Motor neuron (in vitro differentiated cells): Measurements from ENCODE around the gene CSRNP3. TPM values are rescaled to one million over a fixed set of nuclear protein-coding genes. Genes with fewer than 3 reads are reported as not detected.
A peak's percentile ranks its signal among the peaks of the same experiment; 100 is the strongest.
"Not testable (repeated sequence)": the region's sequence is repeated elsewhere in the genome, so short reads cannot be mapped to it uniquely, and the experiment has no call there.

ENCODE experiments used
- ATAC-seq, 8 experiments: fragments of 200-7000 bp; cut with Tn5 transposase; replicated peaks in 6 of 8; 2 replicates each; pipeline ENCODE4 v1.8.0; 2021; ENCODE audit warnings: mild to moderate bottlenecking in 8 of 8, moderate library complexity in 8 of 8
- H3K27ac ChIP-seq, 2 donors: fragments of 250-450 bp; sonication (Bioruptor Pico); 2 replicates each; pipeline ENCODE4 v1.9.0; 2021; ENCODE audit warnings: antibody characterized with exemption in 2 of 2, mild to moderate bottlenecking in 2 of 2, moderate library complexity in 1 of 2
- H3K4me1 ChIP-seq, 2 donors: fragments of 250-450 bp; sonication (Bioruptor Pico); replicated peaks in 1 of 2; 2 replicates each; pipeline ENCODE4 v1.6.1; 2021; ENCODE audit warnings: antibody characterized with exemption in 2 of 2, mild to moderate bottlenecking in 2 of 2, moderate library complexity in 1 of 2
- H3K4me3 ChIP-seq, 5 donors: fragments of 250-450 bp; sonication (Bioruptor Pico); 2 replicates each; pipeline ENCODE4 v1.9.0; 2021; ENCODE audit warnings: antibody characterized with exemption in 5 of 5, mild to moderate bottlenecking in 5 of 5, moderate library complexity in 4 of 5
- WGBS, 10 experiments: fragments of 450-650 bp; shearing (Covaris generic); methylation state at CpG; one replicate each; pipeline ENCODE4 v1.0.0; 2022; 5-methylcytosine and 5-hydroxymethylcytosine counted together
- in situ Hi-C, 9 experiments: fragments of 400-800 bp; cut with MboI; loops; one replicate each; pipeline ENCODE4 v1.15.0; 2021; ENCODE audit warnings: low sequenced_read_pairs in 9 of 9, low pct_unique_long_range_greater_than_20kb in 2 of 9; ENCODE audit not compliant: unreplicated experiment in 9 of 9
- total RNA-seq, 8 experiments: library from RNA; unstranded; fragments of 300-600 nt; gene quantifications; 2 replicates each; pipeline versions ENCODE4 v1.2.3 to v1.2.4, GENCODE V29; 2022

Gene CSRNP3
- total RNA-seq, 8 experiments from 2014 or later: 1.9 to 45.9 (median 32.0) TPM

GRCh38 chr2:165665614-165666013, 196.1 kb downstream of the CSRNP3 start:
- Histone ChIP-seq H3K4me1 (no peaks in the 10 kb centered on the region), H3K4me3 (no peak overlapping the region), H3K27ac (no peak overlapping the region)
- 24 to 100% (median 71%) methylated on average over 1 to 2 of the region's 2 CpGs; no CpG with 5 or more reads in 1 of the 10 experiments for WGBS, 10 experiments
- in situ Hi-C loops: no loop called here
- no peak for ATAC-seq

GRCh38 chr2:165666073-165666472, 196.6 kb downstream of the CSRNP3 start:
- H3K4me3 ChIP-seq, ATAC-seq, in situ Hi-C loops, H3K4me1 ChIP-seq, H3K27ac ChIP-seq: not testable (repeated sequence)

DNA sequence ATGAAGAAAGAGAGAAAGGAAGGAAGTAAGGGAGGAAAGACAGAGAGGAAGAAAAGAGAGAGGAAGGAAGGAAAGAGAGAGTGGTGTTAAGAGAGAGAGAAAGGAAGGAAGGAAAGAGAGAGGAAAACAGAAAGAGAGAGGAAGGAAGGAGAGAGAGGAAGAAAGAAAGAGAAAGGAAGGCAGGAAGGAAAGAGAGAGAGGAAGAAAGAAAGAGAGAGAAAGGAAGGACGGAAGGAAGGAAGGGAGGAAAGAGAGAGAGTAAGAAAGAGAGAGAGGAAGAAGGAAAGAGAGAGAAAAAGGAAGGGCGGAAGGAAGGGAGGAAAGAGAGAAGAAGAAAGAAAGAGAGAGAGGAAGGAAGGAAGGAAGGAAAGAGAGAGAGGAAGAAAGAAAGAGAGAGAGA, 197.1 kb downstream of the CSRNP3 start:
- no peak for ATAC-seq
- in situ Hi-C loops: no loop called here
- Histone ChIP-seq H3K27ac (no peak overlapping the region), H3K4me3 (no peak overlapping the region), H3K4me1 (no peaks in the 10 kb centered on the region)
- WGBS, 10 experiments: 65 to 100% (median 85%) methylated on average over 1 to 2 of the region's 2 CpGs; no CpG with 5 or more reads in 2 of the 10 experiments

DNA sequence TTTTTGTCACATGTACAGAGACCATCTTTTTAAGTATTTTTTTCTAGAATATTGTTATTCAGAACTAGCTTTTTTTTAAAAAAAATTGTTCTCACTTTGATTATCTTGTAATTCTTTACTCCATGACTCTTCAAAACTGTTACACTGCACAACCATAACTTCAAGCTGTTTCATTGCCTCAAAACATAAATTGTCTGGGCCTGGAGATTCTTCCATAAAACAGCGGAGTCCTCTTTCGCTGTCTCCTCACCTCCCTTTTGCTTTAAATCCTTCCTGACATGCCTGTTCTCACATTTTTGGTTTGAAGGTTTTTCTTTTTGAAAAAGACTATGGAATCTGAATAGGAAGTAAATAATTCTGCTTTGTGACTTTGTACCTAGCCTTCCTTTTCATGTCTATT, 197.9 kb downstream of the CSRNP3 start:
- ATAC-seq: no peak
- 0 to 78% (median 50%) methylated on average over 1 to 2 of the region's 2 CpGs; no CpG with 5 or more reads in 1 of the 10 experiments for WGBS, 10 experiments
- Histone ChIP-seq H3K27ac (no peak overlapping the region), H3K4me1 (no peaks in the 10 kb centered on the region), H3K4me3 (no peak overlapping the region)
- in situ Hi-C loops: no loop called here

GRCh38 chr2:165674780-165675179, 205.3 kb downstream of the CSRNP3 start:
- WGBS, 10 experiments: 70 to 100% (median 100%) methylated on average over 1 to 2 of the region's 2 CpGs; no CpG with 5 or more reads in 5 of the 10 experiments

DNA sequence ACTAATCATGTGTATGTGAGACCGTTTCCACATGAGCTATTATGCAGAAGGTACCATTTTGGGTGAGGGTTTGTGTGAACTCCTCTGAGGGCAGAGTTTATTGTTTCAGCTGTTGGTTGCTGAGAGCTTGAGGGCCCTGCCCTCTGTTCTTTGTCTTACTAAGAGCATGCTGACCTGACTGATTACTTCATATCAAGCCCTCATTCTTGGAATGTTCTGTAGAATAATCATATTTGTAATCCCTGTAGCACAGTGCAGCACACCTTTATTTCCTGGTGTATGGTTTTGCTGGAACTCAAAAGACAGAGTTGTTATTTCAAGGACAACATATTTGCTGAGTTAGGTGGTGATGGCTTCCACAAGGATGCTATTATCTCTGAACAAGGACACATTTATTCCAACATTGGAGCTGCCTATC, 206.1 kb downstream of the CSRNP3 start:
- Histone ChIP-seq H3K27ac (no peak overlapping the region), H3K4me1 (no peaks in the 10 kb centered on the region), H3K4me3 (no peak overlapping the region)
- in situ Hi-C loops: loop anchor here in 2 of 9 experiments (25.0 kb wide), 1 partner anchor 263 kb away; no protein-coding TSS in a partner anchor
- peak in 5 of 8 experiments; percentile 16 to 86 (median 40) for ATAC-seq
- WGBS, 10 experiments: 0 to 100% (median 62%) methylated on average over 1 of the region's 1 CpG

More at GRCh38 chr2:165674780-165675179, 205.3 kb downstream of the CSRNP3 start:
- Histone ChIP-seq H3K27ac (no peak overlapping the region), H3K4me3 (no peak overlapping the region), H3K4me1 (no peaks in the 10 kb centered on the region)
- no peak for ATAC-seq
- in situ Hi-C loops: loop anchor here in 2 of 9 experiments (25.0 kb wide), 1 partner anchor 262 kb away; no protein-coding TSS in a partner anchor

DNA sequence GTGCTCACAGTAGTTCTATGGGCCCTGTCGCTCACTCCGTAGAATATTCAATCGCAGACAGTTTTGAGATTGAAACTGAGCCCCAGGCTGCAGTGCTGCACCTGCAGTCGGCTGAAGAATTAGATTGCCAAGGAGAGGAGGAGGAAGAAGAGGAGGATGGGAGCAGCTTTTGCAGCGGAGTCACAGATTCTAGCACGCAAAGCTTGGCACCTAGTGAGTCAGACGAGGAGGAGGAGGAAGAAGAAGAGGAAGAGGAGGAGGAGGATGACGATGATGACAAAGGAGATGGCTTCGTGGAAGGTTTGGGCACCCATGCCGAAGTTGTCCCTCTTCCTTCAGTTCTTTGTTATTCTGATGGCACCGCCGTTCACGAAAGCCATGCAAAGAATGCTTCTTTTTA, 209.4 kb downstream of the CSRNP3 start:
- WGBS, 10 experiments: 70 to 100% (median 90%) methylated on average over 1 to 13 of the region's 13 CpGs; no CpG with 5 or more reads in 2 of the 10 experiments
- H3K4me1 ChIP-seq: peaks cover 4 to 10% of the 10 kb centered on the region in 2 donors
- no peak overlapping the region for H3K4me3 ChIP-seq
- in situ Hi-C loops: loop anchor here in 2 of 9 experiments (25.0 kb wide), 1 partner anchor 267 kb away; no protein-coding TSS in a partner anchor
- ATAC-seq: no peak
- no peak overlapping the region for H3K27ac ChIP-seq

DNA sequence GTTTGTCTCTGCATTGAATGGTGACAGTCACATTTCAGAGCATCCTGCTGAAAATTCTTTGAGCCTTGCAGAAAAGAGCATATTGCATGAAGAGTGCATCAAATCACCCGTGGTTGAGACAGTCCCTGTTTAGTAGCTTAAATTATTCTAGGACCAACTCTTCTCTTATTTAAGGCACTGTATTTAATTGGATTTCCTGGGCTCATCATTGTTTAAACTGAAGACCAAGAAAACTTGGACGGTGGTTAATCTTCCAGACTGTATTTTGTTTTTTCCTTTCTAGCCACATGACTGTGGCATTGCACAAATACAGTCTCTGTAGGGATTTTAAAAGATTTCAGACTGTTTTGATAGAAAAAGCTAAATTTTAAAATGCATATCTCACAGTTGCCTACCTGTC, 210.1 kb downstream of the CSRNP3 start:
- in situ Hi-C loops: loop anchor here in 2 of 9 experiments (25.0 kb wide), 1 partner anchor 267 kb away; no protein-coding TSS in a partner anchor
- Histone ChIP-seq H3K4me3 (no peak overlapping the region), H3K27ac (no peak overlapping the region), H3K4me1 (peaks cover 4 to 10% of the 10 kb centered on the region in 2 donors)
- 10 to 100% (median 82%) methylated on average over 2 of the region's 2 CpGs; no CpG with 5 or more reads in 3 of the 10 experiments for WGBS, 10 experiments
- ATAC-seq: no peak

DNA sequence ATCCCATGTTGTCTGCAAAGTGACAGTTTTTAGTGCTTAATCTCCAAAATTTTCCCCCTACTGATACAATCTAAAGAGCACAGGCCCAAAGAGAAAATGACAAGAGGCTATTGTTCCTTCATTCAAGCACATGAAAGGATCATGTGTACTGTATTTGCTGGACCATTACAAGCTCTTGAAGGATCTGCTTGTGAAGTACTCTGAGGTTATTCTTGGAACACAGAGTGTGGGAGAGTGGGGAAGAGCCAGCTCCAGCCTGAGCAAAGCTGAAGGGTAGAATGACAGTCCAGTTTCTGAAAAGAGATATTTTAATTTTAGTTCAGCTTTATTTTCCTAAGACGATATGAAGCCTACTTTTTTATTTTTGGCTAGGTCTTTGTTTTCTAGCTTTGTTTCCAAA, 212.3 kb downstream of the CSRNP3 start:
- in situ Hi-C loops: loop anchor here in 2 of 9 experiments (25.0 kb wide), 1 partner anchor 270 kb away; no protein-coding TSS in a partner anchor
- Histone ChIP-seq H3K4me3 (no peak overlapping the region), H3K27ac (no peak overlapping the region), H3K4me1 (peaks cover 17 to 21% of the 10 kb centered on the region in 2 donors)
- 14 to 92% (median 67%) methylated on average over 1 of the region's 1 CpG; no CpG with 5 or more reads in 1 of the 10 experiments for WGBS, 10 experiments
- peak in 5 of 8 experiments; percentile 48 to 76 (median 57) for ATAC-seq

DNA sequence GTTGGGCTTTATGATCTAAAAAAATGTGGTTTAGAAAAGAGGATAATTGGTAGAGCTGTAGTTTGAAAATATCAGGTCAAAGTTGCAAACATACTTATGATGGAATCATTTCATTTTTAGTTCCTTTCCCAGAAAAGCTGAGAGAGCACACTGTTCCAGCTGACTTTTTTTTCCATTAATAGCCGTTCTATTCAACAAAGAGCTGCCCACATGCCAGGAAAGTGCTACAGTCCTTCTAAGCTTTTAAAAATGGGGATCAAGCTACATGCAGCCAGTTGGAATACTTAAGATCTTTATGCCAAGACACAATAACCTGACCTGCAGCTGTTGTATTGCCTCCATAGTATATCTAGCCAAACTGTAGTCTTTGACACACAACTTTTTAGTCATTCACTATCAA, 213.0 kb downstream of the CSRNP3 start:
- WGBS, 10 experiments: 0 to 88% (median 50%) methylated on average over 1 of the region's 1 CpG; no CpG with 5 or more reads in 3 of the 10 experiments
- peaks cover 23 to 26% of the 10 kb centered on the region in 2 donors for H3K4me1 ChIP-seq
- no peak overlapping the region for H3K4me3 ChIP-seq
- no peak for ATAC-seq
- no peak overlapping the region for H3K27ac ChIP-seq
- in situ Hi-C loops: loop anchor here in 2 of 9 experiments (25.0 kb wide), 1 partner anchor 270 kb away; no protein-coding TSS in a partner anchor

GRCh38 chr2:165686800-165687199, 217.3 kb downstream of the CSRNP3 start:
- peak in 5 of 8 experiments; percentile 38 to 81 (median 74) for ATAC-seq
- in situ Hi-C loops: loop anchor here in 2 of 9 experiments (25.0 kb wide), 1 partner anchor 274 kb away; no protein-coding TSS in a partner anchor
- peaks cover 53 to 62% of the 10 kb centered on the region in 2 donors for H3K4me1 ChIP-seq
- H3K27ac ChIP-seq: peak overlapping the region; percentile 39 to 83
- 0 to 17% methylated on average over 1 to 2 of the region's 2 CpGs; no CpG with 5 or more reads in 8 of the 10 experiments for WGBS, 10 experiments
- H3K4me3 ChIP-seq: no peak overlapping the region

GRCh38 chr2:165687426-165688002, 218.0 kb downstream of the CSRNP3 start:
- 0 to 100% (median 7%) methylated on average over 1 to 4 of the region's 4 CpGs for WGBS, 10 experiments
- peak in 5 of 8 experiments; percentile 61 to 83 (median 73) for ATAC-seq
- in situ Hi-C loops: loop anchor here in 2 of 9 experiments (25.0 kb wide), 1 partner anchor 275 kb away; no protein-coding TSS in a partner anchor
- H3K4me1 ChIP-seq: peaks cover 52 to 61% of the 10 kb centered on the region in 2 donors
- H3K4me3 ChIP-seq: no peak overlapping the region
- H3K27ac ChIP-seq: peak overlapping the region; percentile 39 to 83

- 61 to 100% (median 77%) methylated on average over 1 to 5 of the region's 7 CpGs; no CpG with 5 or more reads in 2 of the 10 experiments for WGBS, 10 experiments
- Histone ChIP-seq H3K4me1 (peaks cover 42 to 45% of the 10 kb centered on the region in 2 donors), H3K27ac (peak overlapping the region in 1 of 2 donors; percentile 28), H3K4me3 (no peak overlapping the region)
- in situ Hi-C loops: loop anchor here in 3 of 9 experiments (10.0 to 25.0 kb wide), 2 partner anchors 279 to 287 kb away; no protein-coding TSS in a partner anchor
- peak in 7 of 8 experiments; percentile 5 to 75 (median 57) for ATAC-seq
These were observed 222.1 kb downstream of the CSRNP3 start for GRCh38 chr2:165691615-165692014.
